Measurements from ENCODE around the gene KCTD17. TPM values are rescaled to one million over a fixed set of nuclear protein-coding genes. Genes with fewer than 3 reads are reported as not detected.

KCTD17 gene
- total RNA-seq, 1 experiment from 2014 or later = 11.7 TPM

DNA sequence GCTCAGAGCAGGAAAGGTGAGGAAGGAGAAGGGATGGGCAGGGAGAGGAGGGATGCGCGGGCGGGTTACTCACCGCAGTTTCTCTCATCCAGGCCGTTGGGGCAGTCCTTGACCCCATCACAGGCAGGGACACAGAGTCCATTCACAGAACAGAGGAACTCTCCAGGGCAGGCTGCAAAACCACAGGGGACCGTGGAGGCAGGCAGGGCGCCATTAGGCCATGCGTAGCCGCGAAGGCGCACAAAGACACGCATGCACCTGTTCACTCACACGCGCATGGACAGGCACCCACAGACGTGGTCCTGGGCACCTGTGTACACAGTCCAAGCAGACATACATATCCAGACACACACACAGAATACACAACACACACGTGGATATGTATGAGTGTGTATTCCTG lies 23.0 kb downstream of the KCTD17 start:
- CTCF ChIA-PET = interaction anchor here (1.2 kb wide), 1 partner anchor 9 kb away, joined by 4 read pairs; no protein-coding TSS in a partner anchor
- intact Hi-C loops (cut with micrococcal nuclease) = no loop called here
- BruUV-seq (replicated peaks) = no TSS peak

GRCh38 chr22:37075046-37075445 lies 23.5 kb downstream of the KCTD17 start:
- Mint-ChIP-seq H3K9me3 (ENCODE audit: unreplicated experiment) (no peaks in the 10 kb centered on the region), H3K27ac (ENCODE audit: low read depth, unreplicated experiment) (no peak overlapping the region), H3K36me3 (ENCODE audit: insufficient read depth, unreplicated experiment) (no peaks in the 10 kb centered on the region), H3K27me3 (ENCODE audit: insufficient read depth, unreplicated experiment) (peaks cover 41% of the 10 kb centered on the region), H3K4me1 (ENCODE audit: insufficient read depth, unreplicated experiment) (no peaks in the 10 kb centered on the region), H3K4me3 (ENCODE audit: unreplicated experiment) (no peak overlapping the region)
- intact Hi-C loops (cut with micrococcal nuclease) = loop anchor here (5.0 kb wide), 1 partner anchor 92 kb away; no protein-coding TSS in a partner anchor
- ChIA-PET CTCF (interaction anchor here (0.6 to 1.1 kb wide), 2 partner anchors 47 to 1281 kb away, joined by 3 read pairs; no protein-coding TSS in a partner anchor), POLR2A (no interaction called here)
- no peak for DNase-seq (ENCODE audit: unreplicated experiment)
- TF ChIP-seq, protein P1, sequence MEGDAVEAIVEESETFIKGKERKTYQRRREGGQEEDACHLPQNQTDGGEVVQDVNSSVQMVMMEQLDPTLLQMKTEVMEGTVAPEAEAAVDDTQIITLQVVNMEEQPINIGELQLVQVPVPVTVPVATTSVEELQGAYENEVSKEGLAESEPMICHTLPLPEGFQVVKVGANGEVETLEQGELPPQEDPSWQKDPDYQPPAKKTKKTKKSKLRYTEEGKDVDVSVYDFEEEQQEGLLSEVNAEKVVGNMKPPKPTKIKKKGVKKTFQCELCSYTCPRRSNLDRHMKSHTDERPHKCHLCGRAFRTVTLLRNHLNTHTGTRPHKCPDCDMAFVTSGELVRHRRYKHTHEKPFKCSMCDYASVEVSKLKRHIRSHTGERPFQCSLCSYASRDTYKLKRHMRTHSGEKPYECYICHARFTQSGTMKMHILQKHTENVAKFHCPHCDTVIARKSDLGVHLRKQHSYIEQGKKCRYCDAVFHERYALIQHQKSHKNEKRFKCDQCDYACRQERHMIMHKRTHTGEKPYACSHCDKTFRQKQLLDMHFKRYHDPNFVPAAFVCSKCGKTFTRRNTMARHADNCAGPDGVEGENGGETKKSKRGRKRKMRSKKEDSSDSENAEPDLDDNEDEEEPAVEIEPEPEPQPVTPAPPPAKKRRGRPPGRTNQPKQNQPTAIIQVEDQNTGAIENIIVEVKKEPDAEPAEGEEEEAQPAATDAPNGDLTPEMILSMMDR (IDR thresholded peaks at IDR 0.05; ENCODE audit: unreplicated experiment) = no peak
- no TSS peak for BruUV-seq (replicated peaks)

More for the DNA sequence above, 23.0 kb downstream of the KCTD17 start:
- Mint-ChIP-seq H3K9me3 (ENCODE audit: unreplicated experiment) (no peaks in the 10 kb centered on the region), H3K4me3 (ENCODE audit: unreplicated experiment) (no peak overlapping the region), H3K27me3 (ENCODE audit: insufficient read depth, unreplicated experiment) (peaks cover 38% of the 10 kb centered on the region), H3K36me3 (ENCODE audit: insufficient read depth, unreplicated experiment) (no peaks in the 10 kb centered on the region), H3K27ac (ENCODE audit: low read depth, unreplicated experiment) (no peak overlapping the region), H3K4me1 (ENCODE audit: insufficient read depth, unreplicated experiment) (no peaks in the 10 kb centered on the region)
- TF ChIP-seq, protein P1 (IDR thresholded peaks at IDR 0.05; ENCODE audit: unreplicated experiment) = no peak
- DNase-seq (ENCODE audit: unreplicated experiment) = no peak
- POLR2A ChIA-PET = no interaction called here

DNA sequence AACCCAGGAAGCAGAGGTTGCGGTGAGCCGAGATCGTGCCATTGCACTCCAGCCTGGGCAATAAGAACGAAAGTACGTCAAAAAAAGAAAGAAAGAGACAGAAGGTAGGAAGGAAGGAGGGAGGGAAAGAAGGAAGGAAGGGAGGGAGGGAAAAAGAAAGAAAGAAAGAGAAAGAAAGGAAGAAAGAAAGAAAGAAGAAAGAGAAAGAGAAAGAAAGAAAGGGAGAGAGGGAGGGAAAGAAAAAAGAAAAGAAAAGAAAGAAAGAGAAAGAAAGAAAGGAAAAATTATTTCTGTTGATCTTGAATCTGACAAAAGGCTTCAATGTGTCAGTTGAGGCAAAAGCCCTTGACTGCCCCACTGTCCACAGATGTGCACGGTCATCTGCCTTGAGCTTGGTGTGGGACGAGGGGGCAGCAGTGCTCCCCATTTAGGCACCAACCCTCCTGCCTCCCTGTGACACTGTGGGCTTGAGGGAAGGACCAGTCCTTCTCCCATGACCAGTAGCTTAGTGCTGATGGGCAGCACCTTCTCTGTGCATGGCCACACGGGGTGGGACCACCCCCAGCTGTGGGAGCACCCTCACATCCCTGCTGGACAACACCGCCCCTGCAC lies 24.4 kb downstream of the KCTD17 start:
- intact Hi-C loops (cut with micrococcal nuclease) = loop anchor here (5.0 kb wide), 1 partner anchor 91 kb away; no protein-coding TSS in a partner anchor
- Mint-ChIP-seq H3K27me3 (ENCODE audit: insufficient read depth, unreplicated experiment) (peaks cover 41% of the 10 kb centered on the region), H3K36me3 (ENCODE audit: insufficient read depth, unreplicated experiment) (no peaks in the 10 kb centered on the region), H3K27ac (ENCODE audit: low read depth, unreplicated experiment) (peak overlapping the region; percentile 61), H3K9me3 (ENCODE audit: unreplicated experiment) (no peaks in the 10 kb centered on the region), H3K4me3 (ENCODE audit: unreplicated experiment) (no peak overlapping the region), H3K4me1 (ENCODE audit: insufficient read depth, unreplicated experiment) (no peaks in the 10 kb centered on the region)
- ChIA-PET CTCF (interaction anchor here (0.6 to 1.1 kb wide), 3 partner anchors 47 to 1282 kb away, joined by 3 read pairs; no protein-coding TSS in a partner anchor), POLR2A (no interaction called here)
- no TSS peak for BruUV-seq (replicated peaks)
- TF ChIP-seq, protein P1 (IDR thresholded peaks at IDR 0.05; ENCODE audit: unreplicated experiment) = no peak
- no peak for DNase-seq (ENCODE audit: unreplicated experiment)

DNA sequence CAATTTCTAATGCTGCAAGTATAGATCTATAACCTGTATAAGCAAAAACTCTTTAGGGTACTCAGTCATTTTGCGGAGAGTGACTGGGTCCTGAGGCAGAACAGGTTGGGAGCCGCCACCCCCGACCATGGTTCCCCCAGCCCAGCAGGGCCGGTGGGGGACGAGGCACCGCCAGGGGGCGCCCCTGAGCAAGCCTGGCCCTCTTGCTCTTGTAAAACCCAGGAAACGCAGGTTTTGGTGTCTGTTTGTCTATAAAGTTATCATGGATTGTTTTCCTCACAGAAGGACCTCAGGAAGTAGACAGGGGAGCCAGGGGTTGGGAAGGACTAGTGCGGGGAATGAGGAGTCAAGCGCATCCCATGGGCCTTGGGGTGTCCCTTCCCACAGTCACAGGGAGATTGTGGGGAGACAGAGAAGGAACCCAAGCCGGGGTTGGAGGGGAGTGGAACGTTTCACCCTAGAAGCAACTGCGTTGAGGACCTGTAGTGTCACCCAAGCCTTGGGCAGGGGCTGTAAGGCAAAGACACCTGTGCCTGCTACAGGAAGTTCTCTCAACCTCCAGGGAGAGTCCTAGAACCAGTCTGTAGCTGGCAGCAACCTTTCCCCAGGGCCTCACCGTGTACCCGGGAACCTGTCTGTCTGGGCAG lies 26.4 kb downstream of the KCTD17 start:
- peak; percentile 55 for DNase-seq (ENCODE audit: unreplicated experiment)
- POLR2A ChIA-PET = no interaction called here
- no TSS peak for BruUV-seq (replicated peaks)
- H3K27me3 Mint-ChIP-seq (ENCODE audit: insufficient read depth, unreplicated experiment) = peaks cover 41% of the 10 kb centered on the region
- H3K27ac Mint-ChIP-seq (ENCODE audit: low read depth, unreplicated experiment) = no peak overlapping the region
- no peaks in the 10 kb centered on the region for H3K4me1 Mint-ChIP-seq (ENCODE audit: insufficient read depth, unreplicated experiment)
- H3K36me3 Mint-ChIP-seq (ENCODE audit: insufficient read depth, unreplicated experiment) = no peaks in the 10 kb centered on the region
- intact Hi-C loops (cut with micrococcal nuclease) = loop anchor here (1.0 to 5.0 kb wide), 2 partner anchors 89 to 121 kb away; no protein-coding TSS in a partner anchor
- CTCF ChIA-PET = interaction anchor here (0.6 to 1.3 kb wide), 5 partner anchors 8 to 1673 kb away, joined by 3 to 4 read pairs (median 3); no protein-coding TSS in a partner anchor
- TF ChIP-seq, protein P1 (IDR thresholded peaks at IDR 0.05; ENCODE audit: unreplicated experiment) = peak; percentile 98
- H3K4me3 Mint-ChIP-seq (ENCODE audit: unreplicated experiment) = no peak overlapping the region
- H3K9me3 Mint-ChIP-seq (ENCODE audit: unreplicated experiment) = no peaks in the 10 kb centered on the region
